Mesothelial cell of epicardium (in vitro differentiated cells): ENCODE results near the gene STEAP4. TPM values are rescaled to one million over a fixed set of nuclear protein-coding genes. Genes with fewer than 3 reads are reported as not detected.

Experiments
- DNase-seq, 2 experiments: peaks; one replicate each; pipeline ENCODE4 v3.0.0; 2021; ENCODE audit warnings: low spot score in 2 of 2; ENCODE audit not compliant: unreplicated experiment in 2 of 2
- H3K27ac Mint-ChIP-seq: 2 replicates; pipeline ENCODE4 v1.8.0; 2021; ENCODE audit warnings: mixed read lengths
- H3K27me3 Mint-ChIP-seq: 2 replicates; pipeline ENCODE4 v1.8.0; 2021; ENCODE audit warnings: low read depth, mixed read lengths
- H3K36me3 Mint-ChIP-seq: 2 replicates; pipeline ENCODE4 v1.8.0; 2021; ENCODE audit warnings: mixed read lengths
- H3K4me1 Mint-ChIP-seq: 2 replicates; pipeline ENCODE4 v1.8.0; 2021; ENCODE audit warnings: mixed read lengths
- H3K4me3 Mint-ChIP-seq: 2 replicates; pipeline ENCODE4 v1.8.0; 2021; ENCODE audit warnings: mild to moderate bottlenecking, moderate library complexity, mixed read lengths
- H3K9me3 Mint-ChIP-seq: 2 replicates; pipeline ENCODE4 v1.8.0; 2021; ENCODE audit warnings: mixed read lengths
- total RNA-seq: library from RNA; stranded (reverse); gene quantifications from 3 replicates; pipeline ENCODE4 v1.2.1, GENCODE V29; 2021
- TF ChIP-seq, protein P1 (sequence below): fragments of 200-600 bp; sonication (generic); IDR thresholded peaks from one replicate; pipeline ENCODE4 v1.5.0; 2021; ENCODE audit warnings: antibody characterized with exemption; ENCODE audit not compliant: unreplicated experiment

The STEAP4 gene
- total RNA-seq, 1 donor from 2014 or later: 0.18 TPM

DNA sequence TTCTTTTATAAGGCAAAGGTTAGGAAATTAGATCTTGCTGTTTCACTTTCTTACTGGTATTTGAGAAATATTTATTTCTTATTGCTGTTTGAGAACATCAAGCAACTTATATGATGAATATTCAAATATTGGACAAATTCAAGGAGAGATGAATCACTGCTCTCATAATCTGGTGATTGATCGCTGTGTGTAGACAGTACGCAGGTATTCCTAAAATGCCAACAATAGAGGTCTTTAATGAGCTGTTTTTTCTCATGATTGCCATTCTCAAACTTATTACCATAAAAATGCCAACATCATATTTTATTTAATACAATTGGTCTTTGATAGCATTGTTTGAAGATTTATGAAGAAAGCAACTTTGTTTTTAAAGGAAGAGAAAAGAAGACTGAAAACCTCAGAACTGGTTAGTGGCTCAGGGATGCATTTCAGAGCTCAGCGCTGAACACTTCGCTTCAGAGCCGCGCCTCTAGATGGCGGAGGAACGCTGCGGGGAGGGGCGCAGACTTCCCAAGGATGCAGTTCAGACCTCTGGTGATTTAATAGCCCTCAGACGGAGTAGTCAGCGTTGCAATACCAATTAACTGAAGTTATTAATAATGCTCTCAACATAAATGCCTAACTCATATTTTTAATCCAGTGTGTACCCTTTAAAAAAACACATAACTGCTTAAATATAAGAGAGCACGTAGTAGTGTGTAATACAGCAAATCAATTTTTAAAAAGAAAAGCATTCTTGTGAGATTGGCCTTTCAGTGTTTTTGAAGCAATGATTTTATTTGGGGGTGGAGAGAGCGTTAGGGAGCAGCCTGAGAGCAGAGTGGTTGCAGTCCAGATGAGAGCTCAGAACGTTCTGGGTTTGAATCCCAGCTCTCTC lies 38.5 kb upstream of the STEAP4 start:
- no peak overlapping the region for H3K4me3 Mint-ChIP-seq
- DNase-seq: peak in 1 of 2 experiments; percentile 62
- no peaks in the 10 kb centered on the region for H3K36me3 Mint-ChIP-seq

GRCh38 chr7:88344271-88344670 lies 37.6 kb upstream of the STEAP4 start:
- DNase-seq: no peak
- no peaks in the 10 kb centered on the region for H3K36me3 Mint-ChIP-seq
- H3K27ac Mint-ChIP-seq: no peak overlapping the region
- peaks cover 8% of the 10 kb centered on the region for H3K4me1 Mint-ChIP-seq
- H3K27me3 Mint-ChIP-seq: peaks cover 6% of the 10 kb centered on the region
- TF ChIP-seq, protein P1, sequence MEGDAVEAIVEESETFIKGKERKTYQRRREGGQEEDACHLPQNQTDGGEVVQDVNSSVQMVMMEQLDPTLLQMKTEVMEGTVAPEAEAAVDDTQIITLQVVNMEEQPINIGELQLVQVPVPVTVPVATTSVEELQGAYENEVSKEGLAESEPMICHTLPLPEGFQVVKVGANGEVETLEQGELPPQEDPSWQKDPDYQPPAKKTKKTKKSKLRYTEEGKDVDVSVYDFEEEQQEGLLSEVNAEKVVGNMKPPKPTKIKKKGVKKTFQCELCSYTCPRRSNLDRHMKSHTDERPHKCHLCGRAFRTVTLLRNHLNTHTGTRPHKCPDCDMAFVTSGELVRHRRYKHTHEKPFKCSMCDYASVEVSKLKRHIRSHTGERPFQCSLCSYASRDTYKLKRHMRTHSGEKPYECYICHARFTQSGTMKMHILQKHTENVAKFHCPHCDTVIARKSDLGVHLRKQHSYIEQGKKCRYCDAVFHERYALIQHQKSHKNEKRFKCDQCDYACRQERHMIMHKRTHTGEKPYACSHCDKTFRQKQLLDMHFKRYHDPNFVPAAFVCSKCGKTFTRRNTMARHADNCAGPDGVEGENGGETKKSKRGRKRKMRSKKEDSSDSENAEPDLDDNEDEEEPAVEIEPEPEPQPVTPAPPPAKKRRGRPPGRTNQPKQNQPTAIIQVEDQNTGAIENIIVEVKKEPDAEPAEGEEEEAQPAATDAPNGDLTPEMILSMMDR: no peak
- no peaks in the 10 kb centered on the region for H3K9me3 Mint-ChIP-seq
- H3K4me3 Mint-ChIP-seq: no peak overlapping the region

More for the DNA sequence above, 38.5 kb upstream of the STEAP4 start:
- no peak overlapping the region for H3K27ac Mint-ChIP-seq
- H3K4me1 Mint-ChIP-seq: peaks cover 8% of the 10 kb centered on the region
- H3K27me3 Mint-ChIP-seq: peaks cover 6% of the 10 kb centered on the region
- TF ChIP-seq, protein P1: peak; percentile 19
- H3K9me3 Mint-ChIP-seq: no peaks in the 10 kb centered on the region

GRCh38 chr7:88339195-88339922 lies 32.7 kb upstream of the STEAP4 start:
- no peaks in the 10 kb centered on the region for H3K9me3 Mint-ChIP-seq
- no peak overlapping the region for H3K27ac Mint-ChIP-seq
- H3K4me1 Mint-ChIP-seq: no peaks in the 10 kb centered on the region
- TF ChIP-seq, protein P1: no peak
- DNase-seq: no peak
- H3K4me3 Mint-ChIP-seq: no peak overlapping the region
- H3K27me3 Mint-ChIP-seq: peaks cover 5% of the 10 kb centered on the region
- H3K36me3 Mint-ChIP-seq: no peaks in the 10 kb centered on the region

DNA sequence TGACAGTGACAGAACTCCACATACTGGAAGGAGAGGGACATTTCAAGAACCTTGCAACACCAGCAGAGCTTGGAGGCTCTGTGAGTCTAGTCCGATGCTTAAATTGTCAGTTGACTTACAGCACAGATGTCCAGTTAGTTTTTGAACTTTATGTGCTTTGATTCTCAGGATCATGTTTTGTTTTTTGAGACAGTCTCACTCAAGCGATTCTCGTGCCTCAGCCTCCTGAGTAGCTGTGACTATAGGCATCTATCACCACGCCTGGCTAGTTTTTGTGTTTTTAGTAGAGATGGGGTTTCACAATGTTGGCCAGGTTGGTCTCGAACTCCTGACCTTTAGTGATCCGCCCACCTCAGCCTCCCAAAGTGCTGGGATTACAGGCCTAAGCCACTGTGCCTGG lies 31.8 kb upstream of the STEAP4 start:
- Mint-ChIP-seq H3K4me1 (no peaks in the 10 kb centered on the region), H3K9me3 (no peaks in the 10 kb centered on the region), H3K27ac (no peak overlapping the region), H3K27me3 (peaks cover 4% of the 10 kb centered on the region), H3K36me3 (no peaks in the 10 kb centered on the region), H3K4me3 (no peak overlapping the region)
- TF ChIP-seq, protein P1: no peak
- no peak for DNase-seq

- Mint-ChIP-seq H3K4me1 (no peaks in the 10 kb centered on the region), H3K27ac (no peak overlapping the region), H3K9me3 (no peaks in the 10 kb centered on the region), H3K4me3 (no peak overlapping the region), H3K27me3 (peaks cover 4% of the 10 kb centered on the region), H3K36me3 (no peaks in the 10 kb centered on the region)
- TF ChIP-seq, protein P1: no peak
- DNase-seq: no peak
Observed at GRCh38 chr7:88337572-88337971, 30.9 kb upstream of the STEAP4 start.
